ENCODE results near the gene OVOL3.

GRCh38 chr19:36113425-36113824, 2.5 kb downstream of the OVOL3 start:
- TF ChIP-seq, protein P1, sequence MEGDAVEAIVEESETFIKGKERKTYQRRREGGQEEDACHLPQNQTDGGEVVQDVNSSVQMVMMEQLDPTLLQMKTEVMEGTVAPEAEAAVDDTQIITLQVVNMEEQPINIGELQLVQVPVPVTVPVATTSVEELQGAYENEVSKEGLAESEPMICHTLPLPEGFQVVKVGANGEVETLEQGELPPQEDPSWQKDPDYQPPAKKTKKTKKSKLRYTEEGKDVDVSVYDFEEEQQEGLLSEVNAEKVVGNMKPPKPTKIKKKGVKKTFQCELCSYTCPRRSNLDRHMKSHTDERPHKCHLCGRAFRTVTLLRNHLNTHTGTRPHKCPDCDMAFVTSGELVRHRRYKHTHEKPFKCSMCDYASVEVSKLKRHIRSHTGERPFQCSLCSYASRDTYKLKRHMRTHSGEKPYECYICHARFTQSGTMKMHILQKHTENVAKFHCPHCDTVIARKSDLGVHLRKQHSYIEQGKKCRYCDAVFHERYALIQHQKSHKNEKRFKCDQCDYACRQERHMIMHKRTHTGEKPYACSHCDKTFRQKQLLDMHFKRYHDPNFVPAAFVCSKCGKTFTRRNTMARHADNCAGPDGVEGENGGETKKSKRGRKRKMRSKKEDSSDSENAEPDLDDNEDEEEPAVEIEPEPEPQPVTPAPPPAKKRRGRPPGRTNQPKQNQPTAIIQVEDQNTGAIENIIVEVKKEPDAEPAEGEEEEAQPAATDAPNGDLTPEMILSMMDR (IDR thresholded peaks at IDR 0.05), result no peak
- no peak for TF ChIP-seq POLR2A (IDR thresholded peaks at IDR 0.05)
